Gastrocnemius medialis (tissue), 4 donors: ENCODE measurements around the gene NMS.

Source experiments
- POLR2A ChIP-seq, 2 donors: fragments of 450-650 bp; IDR thresholded peaks; one replicate each; pipeline ENCODE4 v1.6.1; 2017; ENCODE audit warnings: antibody characterized with exemption in 2 of 2, mild to moderate bottlenecking in 2 of 2, moderate library complexity in 2 of 2
- TF ChIP-seq, protein P1 (sequence below), 5 experiments: fragments of 450-650 bp in 3 of 5; fragments of 200-600 bp in 2 of 5; sonication (generic) in 2 of 5; IDR thresholded peaks in 4 of 5; conservative IDR thresholded peaks in 1 of 5; 1 replicate in 4 of 5; 2 replicates in 1 of 5; pipeline ENCODE4 v1.5.1; 2016 to 2019; ENCODE audit warnings: antibody characterized with exemption in 5 of 5, mild to moderate bottlenecking in 3 of 5, moderate library complexity in 3 of 5

DNA sequence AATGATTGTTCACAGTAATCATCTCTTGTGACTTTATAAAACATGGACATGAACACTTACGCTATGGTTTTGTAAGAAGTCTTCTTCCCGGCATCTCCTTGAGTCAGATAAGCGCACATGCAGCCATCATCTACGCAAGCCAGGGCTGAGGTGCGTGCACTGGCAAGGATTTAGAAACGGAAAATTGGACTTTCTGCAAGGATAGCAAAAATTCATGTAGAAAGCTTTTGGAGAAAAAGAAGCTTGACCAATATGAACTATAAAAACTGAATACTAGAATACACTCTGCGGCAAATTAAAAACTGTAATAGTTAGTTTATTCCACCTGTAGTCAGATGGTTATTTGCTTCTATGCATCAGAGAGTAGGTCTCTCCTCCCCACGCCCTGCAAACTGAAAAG lies 6.3 kb downstream of the NMS start:
- TF ChIP-seq, protein P1, sequence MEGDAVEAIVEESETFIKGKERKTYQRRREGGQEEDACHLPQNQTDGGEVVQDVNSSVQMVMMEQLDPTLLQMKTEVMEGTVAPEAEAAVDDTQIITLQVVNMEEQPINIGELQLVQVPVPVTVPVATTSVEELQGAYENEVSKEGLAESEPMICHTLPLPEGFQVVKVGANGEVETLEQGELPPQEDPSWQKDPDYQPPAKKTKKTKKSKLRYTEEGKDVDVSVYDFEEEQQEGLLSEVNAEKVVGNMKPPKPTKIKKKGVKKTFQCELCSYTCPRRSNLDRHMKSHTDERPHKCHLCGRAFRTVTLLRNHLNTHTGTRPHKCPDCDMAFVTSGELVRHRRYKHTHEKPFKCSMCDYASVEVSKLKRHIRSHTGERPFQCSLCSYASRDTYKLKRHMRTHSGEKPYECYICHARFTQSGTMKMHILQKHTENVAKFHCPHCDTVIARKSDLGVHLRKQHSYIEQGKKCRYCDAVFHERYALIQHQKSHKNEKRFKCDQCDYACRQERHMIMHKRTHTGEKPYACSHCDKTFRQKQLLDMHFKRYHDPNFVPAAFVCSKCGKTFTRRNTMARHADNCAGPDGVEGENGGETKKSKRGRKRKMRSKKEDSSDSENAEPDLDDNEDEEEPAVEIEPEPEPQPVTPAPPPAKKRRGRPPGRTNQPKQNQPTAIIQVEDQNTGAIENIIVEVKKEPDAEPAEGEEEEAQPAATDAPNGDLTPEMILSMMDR (IDR thresholded peaks at IDR 0.05 in 4 of 5, conservative IDR thresholded peaks at IDR 0.05 in 1 of 5): no peak
- no peak for TF ChIP-seq POLR2A (IDR thresholded peaks at IDR 0.05)
